ENCODE results near the gene ATOH8. TPM values are rescaled to one million over a fixed set of nuclear protein-coding genes. Genes with fewer than 3 reads are reported as not detected.

ATOH8 gene
- polyA plus RNA-seq, 1 of the 3 experiments (the other 2 are of a cell fraction) = 5.6 TPM

DNA sequence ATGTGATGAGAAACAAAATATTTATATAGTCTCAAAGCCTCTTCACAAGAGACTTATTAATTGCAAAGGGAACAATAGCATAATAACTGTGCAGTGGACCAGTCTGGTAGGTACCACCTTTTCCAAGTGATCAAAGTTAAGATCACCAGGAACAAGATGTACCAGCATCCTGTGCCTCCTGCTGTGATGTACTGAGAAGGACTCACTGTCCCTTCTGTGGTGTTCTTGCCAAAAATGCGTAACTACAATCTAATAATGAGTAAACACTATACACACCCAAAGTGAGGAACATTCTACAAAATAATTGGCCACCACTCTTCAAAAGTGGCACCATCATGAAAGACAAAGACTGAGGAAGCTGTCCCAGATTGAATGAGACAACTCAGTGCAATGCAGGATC lies 45.1 kb upstream of the ATOH8 start (continued):
- TF ChIP-seq, protein P1, sequence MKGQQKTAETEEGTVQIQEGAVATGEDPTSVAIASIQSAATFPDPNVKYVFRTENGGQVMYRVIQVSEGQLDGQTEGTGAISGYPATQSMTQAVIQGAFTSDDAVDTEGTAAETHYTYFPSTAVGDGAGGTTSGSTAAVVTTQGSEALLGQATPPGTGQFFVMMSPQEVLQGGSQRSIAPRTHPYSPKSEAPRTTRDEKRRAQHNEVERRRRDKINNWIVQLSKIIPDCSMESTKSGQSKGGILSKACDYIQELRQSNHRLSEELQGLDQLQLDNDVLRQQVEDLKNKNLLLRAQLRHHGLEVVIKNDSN (IDR thresholded peaks at IDR 0.05; ENCODE audit: borderline replicate concordance, low read depth) = no peak
- TF ChIP-seq, protein P2, sequence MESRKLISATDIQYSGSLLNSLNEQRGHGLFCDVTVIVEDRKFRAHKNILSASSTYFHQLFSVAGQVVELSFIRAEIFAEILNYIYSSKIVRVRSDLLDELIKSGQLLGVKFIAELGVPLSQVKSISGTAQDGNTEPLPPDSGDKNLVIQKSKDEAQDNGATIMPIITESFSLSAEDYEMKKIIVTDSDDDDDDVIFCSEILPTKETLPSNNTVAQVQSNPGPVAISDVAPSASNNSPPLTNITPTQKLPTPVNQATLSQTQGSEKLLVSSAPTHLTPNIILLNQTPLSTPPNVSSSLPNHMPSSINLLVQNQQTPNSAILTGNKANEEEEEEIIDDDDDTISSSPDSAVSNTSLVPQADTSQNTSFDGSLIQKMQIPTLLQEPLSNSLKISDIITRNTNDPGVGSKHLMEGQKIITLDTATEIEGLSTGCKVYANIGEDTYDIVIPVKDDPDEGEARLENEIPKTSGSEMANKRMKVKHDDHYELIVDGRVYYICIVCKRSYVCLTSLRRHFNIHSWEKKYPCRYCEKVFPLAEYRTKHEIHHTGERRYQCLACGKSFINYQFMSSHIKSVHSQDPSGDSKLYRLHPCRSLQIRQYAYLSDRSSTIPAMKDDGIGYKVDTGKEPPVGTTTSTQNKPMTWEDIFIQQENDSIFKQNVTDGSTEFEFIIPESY (IDR thresholded peaks at IDR 0.05; ENCODE audit: borderline replicate concordance, low read depth) = no peak

DNA sequence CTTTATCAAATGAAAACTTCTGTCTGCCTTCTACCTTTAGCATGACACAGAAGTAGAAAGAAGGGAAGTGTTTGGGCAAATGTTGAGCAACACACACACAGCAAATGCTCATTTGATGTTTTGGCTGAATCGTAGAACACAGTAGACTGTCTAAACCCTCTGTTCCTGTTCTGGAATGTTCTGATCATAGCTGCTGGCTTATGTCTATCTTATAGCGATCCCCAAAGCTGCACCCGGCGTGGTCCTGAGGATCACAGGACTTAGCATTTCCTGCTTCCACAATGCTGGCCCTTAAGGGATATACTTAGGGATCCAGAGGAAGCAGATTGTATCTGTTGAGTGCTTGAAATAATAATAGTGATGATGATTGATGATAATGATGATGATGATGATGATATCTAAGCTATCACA lies 44.4 kb upstream of the ATOH8 start:
- H2AFZ ChIP-seq (ENCODE audit: low read depth) = no peak overlapping the region
- ChIA-PET POLR2A (interaction anchor here (1.2 kb wide), 1 partner anchor 31 kb away, joined by 4 read pairs; no protein-coding TSS in a partner anchor), CTCF (interaction anchor here (0.9 to 8.1 kb wide), 9 partner anchors 8 to 378 kb away, joined by 3 to 101 read pairs (median 18); partner anchors contain the start of gene GNLY)
- no peak overlapping the region for H3K4me2 ChIP-seq
- H3K9ac ChIP-seq = no peak overlapping the region
- no peaks in the 10 kb centered on the region for H3K27me3 ChIP-seq (ENCODE audit: insufficient read depth)
- H3K4me3 ChIP-seq (ENCODE audit: low read depth in 2 of 2, low read length in 1 of 2) = no peak overlapping the region
- H3K9me2 ChIP-seq = no peaks in the 10 kb centered on the region
- DNase-seq = no peak
- no peak overlapping the region for H3K27ac ChIP-seq (ENCODE audit: low read depth in 2 of 2, low read length in 1 of 2)
- WGBS (ENCODE audit: low lambda C conversion rate) = 58% methylated on average over 4 of the region's 4 CpGs
- no peaks in the 10 kb centered on the region for H3K36me3 ChIP-seq (replicated peaks in 1 of 2; ENCODE audit: control insufficient read depth in 1 of 2, insufficient read depth in 2 of 2, low read length in 1 of 2)
- H3K79me2 ChIP-seq (ENCODE audit: insufficient read depth) = no peaks in the 10 kb centered on the region
- no peaks in the 10 kb centered on the region for H3K9me3 ChIP-seq
- H3K4me1 ChIP-seq (ENCODE audit: control insufficient read depth in 1 of 2, insufficient read depth in 2 of 2, low read depth in 1 of 2, low read length in 1 of 2) = no peaks in the 10 kb centered on the region; a peak in 1 of 4 replicates
- H4K20me1 ChIP-seq (ENCODE audit: insufficient read depth) = no peaks in the 10 kb centered on the region
- no peaks in the 10 kb centered on the region for H3F3A ChIP-seq (replicated peaks; ENCODE audit: insufficient read depth)
- TF ChIP-seq ELF1 (IDR thresholded peaks at IDR 0.05) (no peak), FOXM1 (IDR thresholded peaks at IDR 0.05; ENCODE audit: low read depth) (no peak), RAD21 (IDR thresholded peaks at IDR 0.05; ENCODE audit: low read length) (no peak), SMC3 (IDR thresholded peaks at IDR 0.05; ENCODE audit: low read depth, low read length) (no peak), FOXJ3 (CRISPR knock-in tag; IDR thresholded peaks at IDR 0.05) (no peak), RXRA (IDR thresholded peaks at IDR 0.05; ENCODE audit: borderline replicate concordance, low read depth) (no peak), TEAD4 (IDR thresholded peaks at IDR 0.05; ENCODE audit: borderline replicate concordance, insufficient read depth) (no peak), GATA2 (CRISPR knock-in tag; IDR thresholded peaks at IDR 0.05) (no peak), EZH2phosphoT487 (IDR thresholded peaks at IDR 0.05; ENCODE audit: borderline replicate concordance, low read depth) (no peak), NFIC (IDR thresholded peaks at IDR 0.05; ENCODE audit: borderline replicate concordance) (no peak), RFX5 (IDR thresholded peaks at IDR 0.05; ENCODE audit: low read length) (no peak), TAF1 (IDR thresholded peaks at IDR 0.05; ENCODE audit: borderline replicate concordance, low read depth, low read length) (no peak), CHD2 (IDR thresholded peaks at IDR 0.05; ENCODE audit: low read length, partially characterized antibody) (no peak), JUND (IDR thresholded peaks at IDR 0.05) (no peak)
- TF ChIP-seq, protein P1 (IDR thresholded peaks at IDR 0.05; ENCODE audit: borderline replicate concordance, low read depth) = no peak
- TF ChIP-seq, protein P3, sequence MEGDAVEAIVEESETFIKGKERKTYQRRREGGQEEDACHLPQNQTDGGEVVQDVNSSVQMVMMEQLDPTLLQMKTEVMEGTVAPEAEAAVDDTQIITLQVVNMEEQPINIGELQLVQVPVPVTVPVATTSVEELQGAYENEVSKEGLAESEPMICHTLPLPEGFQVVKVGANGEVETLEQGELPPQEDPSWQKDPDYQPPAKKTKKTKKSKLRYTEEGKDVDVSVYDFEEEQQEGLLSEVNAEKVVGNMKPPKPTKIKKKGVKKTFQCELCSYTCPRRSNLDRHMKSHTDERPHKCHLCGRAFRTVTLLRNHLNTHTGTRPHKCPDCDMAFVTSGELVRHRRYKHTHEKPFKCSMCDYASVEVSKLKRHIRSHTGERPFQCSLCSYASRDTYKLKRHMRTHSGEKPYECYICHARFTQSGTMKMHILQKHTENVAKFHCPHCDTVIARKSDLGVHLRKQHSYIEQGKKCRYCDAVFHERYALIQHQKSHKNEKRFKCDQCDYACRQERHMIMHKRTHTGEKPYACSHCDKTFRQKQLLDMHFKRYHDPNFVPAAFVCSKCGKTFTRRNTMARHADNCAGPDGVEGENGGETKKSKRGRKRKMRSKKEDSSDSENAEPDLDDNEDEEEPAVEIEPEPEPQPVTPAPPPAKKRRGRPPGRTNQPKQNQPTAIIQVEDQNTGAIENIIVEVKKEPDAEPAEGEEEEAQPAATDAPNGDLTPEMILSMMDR (IDR thresholded peaks at IDR 0.05) = no peak
- TF ChIP-seq, protein P4, sequence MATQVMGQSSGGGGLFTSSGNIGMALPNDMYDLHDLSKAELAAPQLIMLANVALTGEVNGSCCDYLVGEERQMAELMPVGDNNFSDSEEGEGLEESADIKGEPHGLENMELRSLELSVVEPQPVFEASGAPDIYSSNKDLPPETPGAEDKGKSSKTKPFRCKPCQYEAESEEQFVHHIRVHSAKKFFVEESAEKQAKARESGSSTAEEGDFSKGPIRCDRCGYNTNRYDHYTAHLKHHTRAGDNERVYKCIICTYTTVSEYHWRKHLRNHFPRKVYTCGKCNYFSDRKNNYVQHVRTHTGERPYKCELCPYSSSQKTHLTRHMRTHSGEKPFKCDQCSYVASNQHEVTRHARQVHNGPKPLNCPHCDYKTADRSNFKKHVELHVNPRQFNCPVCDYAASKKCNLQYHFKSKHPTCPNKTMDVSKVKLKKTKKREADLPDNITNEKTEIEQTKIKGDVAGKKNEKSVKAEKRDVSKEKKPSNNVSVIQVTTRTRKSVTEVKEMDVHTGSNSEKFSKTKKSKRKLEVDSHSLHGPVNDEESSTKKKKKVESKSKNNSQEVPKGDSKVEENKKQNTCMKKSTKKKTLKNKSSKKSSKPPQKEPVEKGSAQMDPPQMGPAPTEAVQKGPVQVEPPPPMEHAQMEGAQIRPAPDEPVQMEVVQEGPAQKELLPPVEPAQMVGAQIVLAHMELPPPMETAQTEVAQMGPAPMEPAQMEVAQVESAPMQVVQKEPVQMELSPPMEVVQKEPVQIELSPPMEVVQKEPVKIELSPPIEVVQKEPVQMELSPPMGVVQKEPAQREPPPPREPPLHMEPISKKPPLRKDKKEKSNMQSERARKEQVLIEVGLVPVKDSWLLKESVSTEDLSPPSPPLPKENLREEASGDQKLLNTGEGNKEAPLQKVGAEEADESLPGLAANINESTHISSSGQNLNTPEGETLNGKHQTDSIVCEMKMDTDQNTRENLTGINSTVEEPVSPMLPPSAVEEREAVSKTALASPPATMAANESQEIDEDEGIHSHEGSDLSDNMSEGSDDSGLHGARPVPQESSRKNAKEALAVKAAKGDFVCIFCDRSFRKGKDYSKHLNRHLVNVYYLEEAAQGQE (IDR thresholded peaks at IDR 0.05; ENCODE audit: low read depth, low read length) = no peak
- TF ChIP-seq, protein P5, sequence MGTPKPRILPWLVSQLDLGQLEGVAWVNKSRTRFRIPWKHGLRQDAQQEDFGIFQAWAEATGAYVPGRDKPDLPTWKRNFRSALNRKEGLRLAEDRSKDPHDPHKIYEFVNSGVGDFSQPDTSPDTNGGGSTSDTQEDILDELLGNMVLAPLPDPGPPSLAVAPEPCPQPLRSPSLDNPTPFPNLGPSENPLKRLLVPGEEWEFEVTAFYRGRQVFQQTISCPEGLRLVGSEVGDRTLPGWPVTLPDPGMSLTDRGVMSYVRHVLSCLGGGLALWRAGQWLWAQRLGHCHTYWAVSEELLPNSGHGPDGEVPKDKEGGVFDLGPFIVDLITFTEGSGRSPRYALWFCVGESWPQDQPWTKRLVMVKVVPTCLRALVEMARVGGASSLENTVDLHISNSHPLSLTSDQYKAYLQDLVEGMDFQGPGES (IDR thresholded peaks at IDR 0.05; ENCODE audit: low read depth, low read length) = no peak

All from SK-N-SH (cell line).